ENCODE results near the gene TOM1. TPM values are rescaled to one million over a fixed set of nuclear protein-coding genes. Genes with fewer than 3 reads are reported as not detected.

Gene TOM1
- total and polyA plus RNA-seq, 2 of the 13 experiments (the other 11 are each of a cell fraction or from before 2014, with no cell fraction given): 30.8 to 87.3 TPM

DNA sequence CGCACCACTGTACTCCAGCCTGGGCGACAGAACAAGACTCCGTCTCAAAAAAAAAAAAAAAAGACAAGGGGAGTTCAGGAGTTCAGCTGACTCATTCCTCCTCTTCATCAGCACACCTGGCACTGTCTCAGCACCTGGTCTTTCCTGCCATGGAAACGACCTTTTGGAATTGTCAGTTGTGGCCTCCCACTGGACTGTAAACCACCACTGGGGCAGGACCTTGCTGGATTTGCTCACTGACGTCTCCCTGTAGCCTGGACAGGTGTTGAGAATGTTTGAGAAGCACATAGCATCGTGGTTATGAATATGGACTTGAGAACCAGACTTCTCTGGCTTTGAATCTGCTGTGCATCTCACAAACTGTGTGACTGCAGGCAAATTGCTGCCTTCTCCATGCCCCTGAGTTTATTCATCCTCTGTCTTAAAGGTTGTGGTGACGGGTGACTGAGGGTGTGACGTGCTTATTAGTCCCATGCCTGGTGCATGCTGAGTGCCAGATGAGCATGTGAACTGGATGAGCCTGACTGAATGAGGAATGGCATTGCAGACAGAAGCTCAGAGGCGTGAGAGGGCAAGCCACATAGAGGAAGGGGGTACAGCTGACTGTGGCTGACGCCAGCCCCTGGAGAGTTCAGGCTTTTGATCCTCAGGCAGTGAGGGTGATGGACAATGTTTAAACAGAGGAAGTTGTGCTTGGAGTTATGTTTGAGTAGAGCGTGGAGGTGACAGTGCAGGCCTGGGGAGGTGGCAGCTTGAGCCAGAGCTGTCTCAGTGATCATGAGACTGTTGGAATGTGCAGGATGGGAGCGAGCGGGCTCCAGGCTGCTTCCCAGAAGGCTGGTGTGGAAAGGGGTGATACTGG is 12.7 kb downstream of the TOM1 start (continued):
- TF ChIP-seq SPEN (CRISPR knock-in tag; IDR thresholded peaks at IDR 0.05; ENCODE audit: low read depth) (0 out of 2 replicates have a peak, but pooled peaks have one; percentile 29), GATA4 (IDR thresholded peaks at IDR 0.05; ENCODE audit: borderline replicate concordance, low read depth) (no peak), REL (CRISPR knock-in tag; conservative IDR thresholded peaks at IDR 0.05) (no peak), HDAC6 (IDR thresholded peaks at IDR 0.05; ENCODE audit: low read depth, low read length) (no peak), BCL6 (CRISPR knock-in tag; IDR thresholded peaks at IDR 0.05) (peak; percentile 60), CHCHD3 (CRISPR knock-in tag; IDR thresholded peaks at IDR 0.05) (no peak), GLI4 (CRISPR knock-in tag; IDR thresholded peaks at IDR 0.05; ENCODE audit: borderline replicate concordance) (0 out of 2 replicates have a peak, but pooled peaks have one; percentile 36), TAF1 (CRISPR knock-in tag; IDR thresholded peaks at IDR 0.05) (peak; percentile 34; the same call in 1 of the 2 replicates), SSRP1 (CRISPR knock-in tag; IDR thresholded peaks at IDR 0.05) (0 out of 2 replicates have a peak, but pooled peaks have one; percentile 80), NAIF1 (CRISPR knock-in tag; IDR thresholded peaks at IDR 0.05; ENCODE audit: borderline replicate concordance) (no peak)
- TF ChIP-seq, protein P1, sequence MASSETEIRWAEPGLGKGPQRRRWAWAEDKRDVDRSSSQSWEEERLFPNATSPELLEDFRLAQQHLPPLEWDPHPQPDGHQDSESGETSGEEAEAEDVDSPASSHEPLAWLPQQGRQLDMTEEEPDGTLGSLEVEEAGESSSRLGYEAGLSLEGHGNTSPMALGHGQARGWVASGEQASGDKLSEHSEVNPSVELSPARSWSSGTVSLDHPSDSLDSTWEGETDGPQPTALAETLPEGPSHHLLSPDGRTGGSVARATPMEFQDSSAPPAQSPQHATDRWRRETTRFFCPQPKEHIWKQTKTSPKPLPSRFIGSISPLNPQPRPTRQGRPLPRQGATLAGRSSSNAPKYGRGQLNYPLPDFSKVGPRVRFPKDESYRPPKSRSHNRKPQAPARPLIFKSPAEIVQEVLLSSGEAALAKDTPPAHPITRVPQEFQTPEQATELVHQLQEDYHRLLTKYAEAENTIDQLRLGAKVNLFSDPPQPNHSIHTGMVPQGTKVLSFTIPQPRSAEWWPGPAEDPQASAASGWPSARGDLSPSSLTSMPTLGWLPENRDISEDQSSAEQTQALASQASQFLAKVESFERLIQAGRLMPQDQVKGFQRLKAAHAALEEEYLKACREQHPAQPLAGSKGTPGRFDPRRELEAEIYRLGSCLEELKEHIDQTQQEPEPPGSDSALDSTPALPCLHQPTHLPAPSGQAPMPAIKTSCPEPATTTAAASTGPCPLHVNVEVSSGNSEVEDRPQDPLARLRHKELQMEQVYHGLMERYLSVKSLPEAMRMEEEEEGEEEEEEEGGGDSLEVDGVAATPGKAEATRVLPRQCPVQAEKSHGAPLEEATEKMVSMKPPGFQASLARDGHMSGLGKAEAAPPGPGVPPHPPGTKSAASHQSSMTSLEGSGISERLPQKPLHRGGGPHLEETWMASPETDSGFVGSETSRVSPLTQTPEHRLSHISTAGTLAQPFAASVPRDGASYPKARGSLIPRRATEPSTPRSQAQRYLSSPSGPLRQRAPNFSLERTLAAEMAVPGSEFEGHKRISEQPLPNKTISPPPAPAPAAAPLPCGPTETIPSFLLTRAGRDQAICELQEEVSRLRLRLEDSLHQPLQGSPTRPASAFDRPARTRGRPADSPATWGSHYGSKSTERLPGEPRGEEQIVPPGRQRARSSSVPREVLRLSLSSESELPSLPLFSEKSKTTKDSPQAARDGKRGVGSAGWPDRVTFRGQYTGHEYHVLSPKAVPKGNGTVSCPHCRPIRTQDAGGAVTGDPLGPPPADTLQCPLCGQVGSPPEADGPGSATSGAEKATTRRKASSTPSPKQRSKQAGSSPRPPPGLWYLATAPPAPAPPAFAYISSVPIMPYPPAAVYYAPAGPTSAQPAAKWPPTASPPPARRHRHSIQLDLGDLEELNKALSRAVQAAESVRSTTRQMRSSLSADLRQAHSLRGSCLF (CRISPR knock-in tag; IDR thresholded peaks at IDR 0.05; ENCODE audit: borderline replicate concordance): no peak
- TF ChIP-seq, protein P2, sequence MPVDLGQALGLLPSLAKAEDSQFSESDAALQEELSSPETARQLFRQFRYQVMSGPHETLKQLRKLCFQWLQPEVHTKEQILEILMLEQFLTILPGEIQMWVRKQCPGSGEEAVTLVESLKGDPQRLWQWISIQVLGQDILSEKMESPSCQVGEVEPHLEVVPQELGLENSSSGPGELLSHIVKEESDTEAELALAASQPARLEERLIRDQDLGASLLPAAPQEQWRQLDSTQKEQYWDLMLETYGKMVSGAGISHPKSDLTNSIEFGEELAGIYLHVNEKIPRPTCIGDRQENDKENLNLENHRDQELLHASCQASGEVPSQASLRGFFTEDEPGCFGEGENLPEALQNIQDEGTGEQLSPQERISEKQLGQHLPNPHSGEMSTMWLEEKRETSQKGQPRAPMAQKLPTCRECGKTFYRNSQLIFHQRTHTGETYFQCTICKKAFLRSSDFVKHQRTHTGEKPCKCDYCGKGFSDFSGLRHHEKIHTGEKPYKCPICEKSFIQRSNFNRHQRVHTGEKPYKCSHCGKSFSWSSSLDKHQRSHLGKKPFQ (CRISPR knock-in tag; IDR thresholded peaks at IDR 0.05; ENCODE audit: insufficient replicate concordance): peak; percentile 56
- TF ChIP-seq, protein P3, sequence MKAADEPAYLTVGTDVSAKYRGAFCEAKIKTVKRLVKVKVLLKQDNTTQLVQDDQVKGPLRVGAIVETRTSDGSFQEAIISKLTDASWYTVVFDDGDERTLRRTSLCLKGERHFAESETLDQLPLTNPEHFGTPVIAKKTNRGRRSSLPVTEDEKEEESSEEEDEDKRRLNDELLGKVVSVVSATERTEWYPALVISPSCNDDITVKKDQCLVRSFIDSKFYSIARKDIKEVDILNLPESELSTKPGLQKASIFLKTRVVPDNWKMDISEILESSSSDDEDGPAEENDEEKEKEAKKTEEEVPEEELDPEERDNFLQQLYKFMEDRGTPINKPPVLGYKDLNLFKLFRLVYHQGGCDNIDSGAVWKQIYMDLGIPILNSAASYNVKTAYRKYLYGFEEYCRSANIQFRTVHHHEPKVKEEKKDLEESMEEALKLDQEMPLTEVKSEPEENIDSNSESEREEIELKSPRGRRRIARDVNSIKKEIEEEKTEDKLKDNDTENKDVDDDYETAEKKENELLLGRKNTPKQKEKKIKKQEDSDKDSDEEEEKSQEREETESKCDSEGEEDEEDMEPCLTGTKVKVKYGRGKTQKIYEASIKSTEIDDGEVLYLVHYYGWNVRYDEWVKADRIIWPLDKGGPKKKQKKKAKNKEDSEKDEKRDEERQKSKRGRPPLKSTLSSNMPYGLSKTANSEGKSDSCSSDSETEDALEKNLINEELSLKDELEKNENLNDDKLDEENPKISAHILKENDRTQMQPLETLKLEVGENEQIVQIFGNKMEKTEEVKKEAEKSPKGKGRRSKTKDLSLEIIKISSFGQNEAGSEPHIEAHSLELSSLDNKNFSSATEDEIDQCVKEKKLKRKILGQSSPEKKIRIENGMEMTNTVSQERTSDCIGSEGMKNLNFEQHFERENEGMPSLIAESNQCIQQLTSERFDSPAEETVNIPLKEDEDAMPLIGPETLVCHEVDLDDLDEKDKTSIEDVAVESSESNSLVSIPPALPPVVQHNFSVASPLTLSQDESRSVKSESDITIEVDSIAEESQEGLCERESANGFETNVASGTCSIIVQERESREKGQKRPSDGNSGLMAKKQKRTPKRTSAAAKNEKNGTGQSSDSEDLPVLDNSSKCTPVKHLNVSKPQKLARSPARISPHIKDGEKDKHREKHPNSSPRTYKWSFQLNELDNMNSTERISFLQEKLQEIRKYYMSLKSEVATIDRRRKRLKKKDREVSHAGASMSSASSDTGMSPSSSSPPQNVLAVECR (CRISPR knock-in tag; IDR thresholded peaks at IDR 0.05; ENCODE audit: borderline replicate concordance): peak; percentile 32; the same call in 1 of the 2 replicates
